Mesothelial cell of epicardium (in vitro differentiated cells): Measurements from ENCODE around the gene COX8A. TPM values are rescaled to one million over a fixed set of nuclear protein-coding genes. Genes with fewer than 3 reads are reported as not detected.
"Not testable (repeated sequence)": the region's sequence is repeated elsewhere in the genome, so short reads cannot be mapped to it uniquely, and the experiment has no call there.

Experiments
- DNase-seq, 2 experiments: peaks; one replicate each; pipeline ENCODE4 v3.0.0; 2021; ENCODE audit warnings: low spot score in 2 of 2; ENCODE audit not compliant: unreplicated experiment in 2 of 2
- H3K27ac Mint-ChIP-seq: 2 replicates; pipeline ENCODE4 v1.8.0; 2021; ENCODE audit warnings: mixed read lengths
- H3K27me3 Mint-ChIP-seq: 2 replicates; pipeline ENCODE4 v1.8.0; 2021; ENCODE audit warnings: low read depth, mixed read lengths
- H3K36me3 Mint-ChIP-seq: 2 replicates; pipeline ENCODE4 v1.8.0; 2021; ENCODE audit warnings: mixed read lengths
- H3K4me1 Mint-ChIP-seq: 2 replicates; pipeline ENCODE4 v1.8.0; 2021; ENCODE audit warnings: mixed read lengths
- H3K4me3 Mint-ChIP-seq: 2 replicates; pipeline ENCODE4 v1.8.0; 2021; ENCODE audit warnings: mild to moderate bottlenecking, moderate library complexity, mixed read lengths
- H3K9me3 Mint-ChIP-seq: 2 replicates; pipeline ENCODE4 v1.8.0; 2021; ENCODE audit warnings: mixed read lengths
- CTCF ChIP-seq: fragments of 200-600 bp; sonication (generic); IDR thresholded peaks from one replicate; pipeline ENCODE4 v1.5.0; 2021; ENCODE audit warnings: antibody characterized with exemption; ENCODE audit not compliant: unreplicated experiment
- total RNA-seq: library from RNA; stranded (reverse); gene quantifications from 3 replicates; pipeline ENCODE4 v1.2.1, GENCODE V29; 2021

COX8A gene
- total RNA-seq, 1 donor from 2014 or later, result 177 TPM

DNA sequence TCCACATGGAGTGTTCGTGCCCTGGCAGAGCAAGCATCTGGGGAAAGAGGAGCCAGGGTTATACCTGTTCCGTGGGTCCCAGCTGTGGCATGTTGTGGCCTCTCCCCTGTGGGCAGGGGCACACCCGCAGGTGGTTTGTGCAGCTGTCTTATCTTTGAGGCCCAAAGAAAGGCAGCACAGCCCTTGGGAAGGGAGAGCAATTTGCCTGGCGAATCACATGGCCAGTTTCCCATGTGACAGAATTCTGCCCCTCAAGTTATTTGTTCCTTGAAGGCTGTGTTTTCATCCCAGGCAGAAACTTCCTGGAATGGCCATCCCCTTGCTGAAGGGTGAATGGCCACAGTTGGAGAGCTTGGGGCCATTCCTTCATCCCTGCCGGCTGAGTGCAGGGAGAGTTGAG is 16.4 kb upstream of the COX8A start:
- TF ChIP-seq CTCF, result no peak
- Mint-ChIP-seq H3K27ac (no peak overlapping the region), H3K9me3 (no peaks in the 10 kb centered on the region), H3K36me3 (peaks cover 11% of the 10 kb centered on the region), H3K4me3 (no peak overlapping the region), H3K27me3 (no peaks in the 10 kb centered on the region), H3K4me1 (peaks cover 5% of the 10 kb centered on the region)
- no peak for DNase-seq

DNA sequence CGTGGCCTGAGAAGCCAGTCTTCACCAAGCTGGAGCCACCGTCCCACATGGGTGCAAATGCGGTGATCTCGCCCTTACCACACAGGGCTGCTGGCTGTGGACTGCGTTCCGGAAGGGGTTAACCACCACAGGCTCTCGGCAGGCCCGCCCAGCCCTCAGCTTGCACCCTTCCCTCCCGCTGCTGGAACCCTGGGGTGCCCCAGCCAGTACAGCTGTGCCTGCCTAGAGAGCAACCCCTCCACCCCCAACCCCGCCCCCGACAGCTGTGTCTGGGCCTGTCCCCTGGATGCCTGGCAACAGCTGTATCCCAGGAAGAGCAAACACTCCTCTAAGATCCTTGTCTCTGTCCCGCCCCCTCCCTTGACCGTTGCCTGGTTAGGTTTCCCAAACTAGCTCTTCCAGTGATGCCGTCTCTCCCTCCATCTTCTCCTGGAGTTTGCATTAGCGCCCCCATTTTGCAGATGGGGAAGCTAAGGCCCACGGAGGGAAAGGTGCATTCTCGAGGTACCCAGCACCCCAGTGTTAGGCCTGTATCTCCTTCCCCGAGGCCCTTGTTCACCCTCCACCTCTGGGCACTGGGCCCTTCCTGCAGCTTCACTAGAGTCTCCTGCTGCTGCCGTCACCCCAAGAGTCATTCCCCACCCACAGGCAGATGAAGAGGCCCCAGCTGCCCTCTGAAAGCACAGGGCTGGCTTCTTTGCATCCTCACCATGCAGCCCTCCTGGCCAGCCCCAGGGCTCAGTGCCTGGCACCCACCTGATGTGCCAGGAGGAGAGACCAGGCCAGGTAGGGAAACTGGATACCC is 12.6 kb upstream of the COX8A start:
- DNase-seq, result no peak
- Mint-ChIP-seq H3K4me3 (no peak overlapping the region), H3K27me3 (no peaks in the 10 kb centered on the region), H3K27ac (no peak overlapping the region), H3K4me1 (peaks cover 5% of the 10 kb centered on the region), H3K9me3 (no peaks in the 10 kb centered on the region), H3K36me3 (no peaks in the 10 kb centered on the region)
- no peak for TF ChIP-seq CTCF

GRCh38 chr11:63963895-63964294 is 10.5 kb upstream of the COX8A start:
- not testable (repeated sequence) for H3K36me3 Mint-ChIP-seq, H3K4me1 Mint-ChIP-seq, H3K4me3 Mint-ChIP-seq, H3K27ac Mint-ChIP-seq, DNase-seq, H3K27me3 Mint-ChIP-seq, H3K9me3 Mint-ChIP-seq

GRCh38 chr11:63966444-63966843 is 8.0 kb upstream of the COX8A start:
- H3K27ac Mint-ChIP-seq, result no peak overlapping the region

GRCh38 chr11:63969461-63969860 is 5.0 kb upstream of the COX8A start:
- no peaks in the 10 kb centered on the region for H3K36me3 Mint-ChIP-seq
- DNase-seq, result no peak
- H3K27me3 Mint-ChIP-seq, result peaks cover 7% of the 10 kb centered on the region
- H3K9me3 Mint-ChIP-seq, result no peaks in the 10 kb centered on the region
- H3K4me3 Mint-ChIP-seq, result no peak overlapping the region
- H3K27ac Mint-ChIP-seq, result no peak overlapping the region
- peaks cover 1% of the 10 kb centered on the region for H3K4me1 Mint-ChIP-seq
- TF ChIP-seq CTCF, result no peak

More at GRCh38 chr11:63966444-63966843, 8.0 kb upstream of the COX8A start:
- peaks cover 5% of the 10 kb centered on the region for H3K4me1 Mint-ChIP-seq
- TF ChIP-seq CTCF, result no peak
- H3K9me3 Mint-ChIP-seq, result no peaks in the 10 kb centered on the region
- H3K27me3 Mint-ChIP-seq, result peaks cover 7% of the 10 kb centered on the region
- DNase-seq, result no peak
- no peak overlapping the region for H3K4me3 Mint-ChIP-seq
- no peaks in the 10 kb centered on the region for H3K36me3 Mint-ChIP-seq

- peaks cover 7% of the 10 kb centered on the region for H3K4me1 Mint-ChIP-seq
- peaks cover 7% of the 10 kb centered on the region for H3K27me3 Mint-ChIP-seq
- no peak for DNase-seq
- H3K4me3 Mint-ChIP-seq, result no peak overlapping the region
- no peak for TF ChIP-seq CTCF
- H3K9me3 Mint-ChIP-seq, result no peaks in the 10 kb centered on the region
- no peak overlapping the region for H3K27ac Mint-ChIP-seq
- H3K36me3 Mint-ChIP-seq, result no peaks in the 10 kb centered on the region
These were observed 3.5 kb upstream of the COX8A start for GRCh38 chr11:63970902-63971301.

DNA sequence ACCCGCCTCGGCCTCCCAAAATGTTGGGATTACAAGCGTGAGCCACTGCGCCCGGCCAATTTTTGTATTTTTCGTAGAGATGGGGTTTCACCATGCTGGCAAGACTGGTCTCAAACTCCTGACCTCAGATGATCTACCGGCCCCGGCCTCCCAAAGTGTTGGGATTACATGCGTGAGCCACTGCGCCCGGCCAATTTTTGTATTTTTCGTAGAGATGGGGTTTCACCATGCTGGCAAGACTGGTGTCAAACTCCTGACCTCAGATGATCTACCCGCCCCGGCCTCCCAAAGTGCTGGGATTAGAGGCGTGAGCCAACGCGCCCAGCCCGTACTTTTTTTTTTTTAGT is 535 bp upstream of the COX8A start:
- not testable (repeated sequence) for H3K27me3 Mint-ChIP-seq, DNase-seq, H3K9me3 Mint-ChIP-seq, H3K36me3 Mint-ChIP-seq
- peak overlapping the region; percentile 100 for H3K27ac Mint-ChIP-seq
- H3K4me1 Mint-ChIP-seq, result peaks cover 22% of the 10 kb centered on the region
- H3K4me3 Mint-ChIP-seq, result peak overlapping the region; percentile 100
